Colonic mucosa (tissue), 4 donors: ENCODE data around the gene USP21. TPM values are rescaled to one million over a fixed set of nuclear protein-coding genes. Genes with fewer than 3 reads are reported as not detected.
A peak's percentile ranks its signal among the peaks of the same experiment; 100 is the strongest.

Experiments used
- DNase-seq: peaks from one replicate; pipeline ENCODE4 v3.0.0-alpha.2; 2020
- H3K27ac ChIP-seq: fragments of 200-600 bp; one replicate; pipeline ENCODE4 v1.8.0; 2021
- H3K27me3 ChIP-seq: fragments of 200-600 bp; one replicate; pipeline ENCODE4 v1.8.0; 2021
- H3K36me3 ChIP-seq: fragments of 200-600 bp; one replicate; pipeline ENCODE4 v1.8.0; 2021
- H3K4me1 ChIP-seq: fragments of 200-600 bp; one replicate; pipeline ENCODE4 v1.8.0; 2021; ENCODE audit warnings: mild to moderate bottlenecking
- H3K4me3 ChIP-seq: fragments of 200-600 bp; one replicate; pipeline ENCODE4 v1.8.0; 2021
- H3K9ac ChIP-seq, 2 donors: one replicate each; pipeline ENCODE4 v1.7.0; 2013; ENCODE audit warnings: control low read depth in 2 of 2, low read depth in 2 of 2, low read length in 2 of 2
- H3K9me3 ChIP-seq: fragments of 200-600 bp; one replicate; pipeline ENCODE4 v1.8.0; 2021
- CTCF ChIP-seq: fragments of 200-600 bp; IDR thresholded peaks from one replicate; pipeline ENCODE4 v1.8.0; 2022; ENCODE audit warnings: antibody characterized with exemption, mild to moderate bottlenecking
- intact Hi-C: fragments of 100-400 bp; cut with DNase I; formaldehyde crosslinking; loops from one replicate; pipeline ENCODE4 v1.14.1; 2022
- total RNA-seq, 2 donors: library from RNA; stranded (reverse); fragmentation: NEBNext Ultra II Directional in 1 of 2; extraction: Animal tissue kit (Norgen Biotek cat#: 25700) in 1 of 2; gene quantifications; one replicate each; pipeline ENCODE4 v1.2.1, GENCODE V29; 2021
- donor health status: healthy.
- donor health status: DM: no; HTN: no; CAD: no.
- donor health status: DM: no; HTN: no; CAD: no.

The USP21 gene
- total RNA-seq, 2 donors from 2014 or later = 20.8 to 29.0 TPM

DNA sequence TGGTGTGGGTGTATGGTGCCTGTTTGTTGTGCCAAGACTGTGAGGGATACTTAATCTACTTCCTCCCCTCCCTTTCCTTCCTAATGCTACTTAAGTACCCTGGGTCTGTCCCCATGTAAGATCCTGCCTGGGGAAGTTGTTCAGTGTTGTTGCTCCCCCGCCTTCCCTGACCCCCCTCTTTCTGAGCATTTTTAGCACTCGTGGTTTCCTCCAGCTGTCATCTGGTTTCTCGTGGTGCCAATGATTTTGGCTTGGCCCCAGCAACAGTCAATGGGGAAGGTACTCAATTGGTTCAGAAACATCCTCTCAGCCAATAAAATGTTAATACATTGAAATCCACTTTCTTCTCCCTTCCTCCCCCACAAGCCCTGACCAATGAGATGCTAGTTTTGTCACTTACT lies 26.0 kb downstream of the USP21 start:
- no peaks in the 10 kb centered on the region for H3K4me1 ChIP-seq
- peak; percentile 66 for DNase-seq
- H3K4me3 ChIP-seq = no peak overlapping the region
- H3K9ac ChIP-seq = no peak overlapping the region
- intact Hi-C loops = no loop called here
- H3K36me3 ChIP-seq = no peaks in the 10 kb centered on the region
- TF ChIP-seq CTCF = no peak
- H3K9me3 ChIP-seq = no peaks in the 10 kb centered on the region
- peak overlapping the region; percentile 79 for H3K27ac ChIP-seq
- no peaks in the 10 kb centered on the region for H3K27me3 ChIP-seq

DNA sequence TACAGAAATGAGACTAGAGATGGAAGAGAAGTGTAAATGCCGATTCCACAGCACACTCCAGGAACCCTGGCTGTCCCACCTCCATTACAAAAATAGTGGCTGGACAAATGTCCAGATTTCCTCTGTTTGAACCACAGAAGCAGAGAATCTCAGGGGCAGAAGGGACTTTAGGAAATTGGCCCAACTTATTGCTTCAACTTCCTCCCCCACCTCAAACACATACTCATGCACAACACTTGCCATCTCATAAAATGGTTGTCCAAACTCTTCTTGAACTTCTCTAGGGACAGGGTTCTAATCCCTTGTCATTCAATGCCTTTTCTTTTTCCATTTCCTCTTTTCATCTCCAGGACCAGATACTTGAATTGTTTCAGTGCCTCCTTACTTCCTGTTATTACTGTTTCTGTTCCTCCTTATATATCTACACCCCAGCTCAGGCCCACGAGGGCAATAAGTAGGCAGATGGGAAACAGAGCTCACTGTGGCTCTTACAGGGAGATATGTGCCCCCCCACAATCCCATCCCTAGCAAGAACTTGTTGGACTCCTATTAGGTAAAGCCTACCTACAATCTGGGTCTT lies 26.5 kb downstream of the USP21 start:
- no peak for TF ChIP-seq CTCF
- intact Hi-C loops = no loop called here
- Histone ChIP-seq H3K9me3 (no peaks in the 10 kb centered on the region), H3K9ac (no peak overlapping the region), H3K36me3 (no peaks in the 10 kb centered on the region), H3K27me3 (no peaks in the 10 kb centered on the region), H3K4me1 (no peaks in the 10 kb centered on the region), H3K27ac (peak overlapping the region; percentile 79), H3K4me3 (no peak overlapping the region)
- DNase-seq = no peak

GRCh38 chr1:161187311-161187710 lies 28.0 kb downstream of the USP21 start:
- H3K4me1 ChIP-seq = no peaks in the 10 kb centered on the region
- no peaks in the 10 kb centered on the region for H3K27me3 ChIP-seq
- DNase-seq = no peak
- no peak for TF ChIP-seq CTCF
- no peaks in the 10 kb centered on the region for H3K36me3 ChIP-seq
- no peak overlapping the region for H3K9ac ChIP-seq
- intact Hi-C loops = no loop called here
- H3K27ac ChIP-seq = no peak overlapping the region
- H3K4me3 ChIP-seq = no peak overlapping the region
- H3K9me3 ChIP-seq = no peaks in the 10 kb centered on the region

GRCh38 chr1:161188381-161188780 lies 29.1 kb downstream of the USP21 start:
- no peak overlapping the region for H3K27ac ChIP-seq
- no peak for TF ChIP-seq CTCF
- DNase-seq = no peak

GRCh38 chr1:161189036-161189435 lies 29.7 kb downstream of the USP21 start:
- no peak for TF ChIP-seq CTCF
- H3K27ac ChIP-seq = no peak overlapping the region
- H3K9ac ChIP-seq = no peak overlapping the region
- no peaks in the 10 kb centered on the region for H3K4me1 ChIP-seq
- no peak overlapping the region for H3K4me3 ChIP-seq
- intact Hi-C loops = no loop called here
- no peak for DNase-seq
- no peaks in the 10 kb centered on the region for H3K27me3 ChIP-seq
- H3K36me3 ChIP-seq = no peaks in the 10 kb centered on the region
- no peaks in the 10 kb centered on the region for H3K9me3 ChIP-seq

More at GRCh38 chr1:161188381-161188780, 29.1 kb downstream of the USP21 start:
- Histone ChIP-seq H3K9me3 (no peaks in the 10 kb centered on the region), H3K9ac (no peak overlapping the region), H3K36me3 (no peaks in the 10 kb centered on the region), H3K27me3 (no peaks in the 10 kb centered on the region), H3K4me3 (no peak overlapping the region), H3K4me1 (no peaks in the 10 kb centered on the region)
- intact Hi-C loops = no loop called here
